Keratinocyte (primary cell): ENCODE results near the gene CIDEA. TPM values are rescaled to one million over a fixed set of nuclear protein-coding genes. Genes with fewer than 3 reads are reported as not detected.

Experiments
- DNase-seq: peaks from one replicate; pipeline ENCODE4 v3.0.0-alpha.2; 2011; ENCODE audit warnings: low read depth, missing footprints, low spot score
- FAIRE-seq: peaks from 2 replicates; lab custom pipeline; 2011; peaks lifted over from hg19 to GRCh38; lab: Jason Lieb, UNC
- H2AFZ ChIP-seq: 2 replicates; pipeline ENCODE4 v1.6.0; 2012; ENCODE audit warnings: low read length, control low read depth, inconsistent platforms; ENCODE audit not compliant: control insufficient read depth
- H3K27ac ChIP-seq: 2 replicates; pipeline ENCODE4 v1.5.1; 2011; ENCODE audit warnings: low read length; ENCODE audit not compliant: control insufficient read depth, insufficient read depth
- H3K27me3 ChIP-seq: 3 replicates; pipeline ENCODE4 v1.6.0; 2011; ENCODE audit warnings: low read length; ENCODE audit not compliant: control insufficient read depth, insufficient read depth; ENCODE audit errors: extremely low read depth
- H3K36me3 ChIP-seq, 2 experiments: 2 replicates in 1 of 2; 3 replicates in 1 of 2; pipeline ENCODE4 v1.5.1; 2011; ENCODE audit warnings: low read length in 2 of 2, mild to moderate bottlenecking in 1 of 2; ENCODE audit not compliant: control insufficient read depth in 2 of 2, insufficient read depth in 2 of 2; ENCODE audit errors: extremely low read depth in 1 of 2
- H3K4me1 ChIP-seq: 3 replicates; pipeline ENCODE4 v1.5.1; 2011; ENCODE audit warnings: low read length; ENCODE audit not compliant: control insufficient read depth, insufficient read depth; ENCODE audit errors: extremely low read depth
- H3K4me2 ChIP-seq: 3 replicates; pipeline ENCODE4 v1.6.0; 2011; ENCODE audit warnings: low read depth, low read length; ENCODE audit not compliant: control insufficient read depth, insufficient read depth; ENCODE audit errors: extremely low read depth
- H3K4me3 ChIP-seq, 3 experiments: fragments of 200-600 bp in 1 of 3; sonication (generic) in 1 of 3; 2 replicates in 2 of 3; 3 replicates in 1 of 3; pipeline ENCODE4 v1.5.1; 2011 to 2016; ENCODE audit warnings: low read length in 3 of 3, mild to moderate bottlenecking in 3 of 3, control low read depth in 2 of 3, inconsistent platforms in 1 of 3, low read depth in 1 of 3, mixed read lengths in 1 of 3, mixed run types in 1 of 3, moderate library complexity in 1 of 3; ENCODE audit not compliant: control insufficient read depth in 2 of 3, insufficient read depth in 2 of 3; ENCODE audit errors: extremely low read depth in 1 of 3
- H3K79me2 ChIP-seq: 2 replicates; pipeline ENCODE4 v1.6.0; 2012; ENCODE audit warnings: low read length; ENCODE audit not compliant: control insufficient read depth, insufficient read depth
- H3K9ac ChIP-seq: 3 replicates; pipeline ENCODE4 v1.6.0; 2011; ENCODE audit warnings: low read length; ENCODE audit not compliant: control insufficient read depth, insufficient read depth; ENCODE audit errors: extremely low read depth
- H3K9me1 ChIP-seq: 3 replicates; pipeline ENCODE4 v1.6.0; 2011; ENCODE audit warnings: low read length; ENCODE audit not compliant: control insufficient read depth, insufficient read depth; ENCODE audit errors: extremely low read depth
- H3K9me3 ChIP-seq: 2 replicates; pipeline ENCODE4 v1.5.1; 2012; ENCODE audit warnings: low read depth, low read length; ENCODE audit not compliant: control insufficient read depth
- H4K20me1 ChIP-seq: 3 replicates; pipeline ENCODE4 v1.6.0; 2011; ENCODE audit warnings: low read length; ENCODE audit not compliant: control insufficient read depth, insufficient read depth; ENCODE audit errors: extremely low read depth
- CTCF ChIP-seq, 3 experiments: IDR thresholded peaks in 1 of 3; conservative IDR thresholded peaks in 1 of 3; optimal IDR thresholded peaks in 1 of 3; 2 replicates in 2 of 3; 3 replicates in 1 of 3; pipeline versions ENCODE3 to v1.5.1; 2011; ENCODE audit warnings: low read length in 3 of 3, mild to moderate bottlenecking in 3 of 3, moderate library complexity in 2 of 3, control low read depth in 1 of 3, inconsistent platforms in 1 of 3; ENCODE audit not compliant: insufficient read depth in 2 of 3; ENCODE audit errors: extremely low read depth in 1 of 3
- EZH2 ChIP-seq: IDR thresholded peaks from one replicate; pipeline ENCODE4 v1.6.1; 2012; ENCODE audit warnings: inconsistent platforms, mild to moderate bottlenecking, low read length, moderate library complexity
- dilution Hi-C: fragments of 300-500 bp; cut with MboI; formaldehyde crosslinking; loops from one replicate; pipeline ENCODE4 v1.7.0; 2020; ENCODE audit warnings: low sequenced_read_pairs; ENCODE audit not compliant: extremely low pct_ligation_motif_present
- polyA plus RNA-seq, 5 experiments: library from polyadenylated mRNA; depleted of rRNA in 3 of 5; stranded (reverse) in 3 of 5; stranded (forward) in 1 of 5; unstranded in 1 of 5; fragments of >200 nt; gene quantifications; 1 replicate in 1 of 5; 2 replicates in 3 of 5; 3 replicates in 1 of 5; pipeline versions ENCODE4 v1.2.1 to v1.2.3, GENCODE V29; 2011 to 2012; ENCODE audit warnings: missing spikeins in 2 of 5, low read depth in 1 of 5, low replicate concordance in 1 of 5

The CIDEA gene
- polyA plus RNA-seq, 1 donor (not counting 4 experiments of a cell fraction or from before 2014, with no cell fraction given), result 1.2 TPM

GRCh38 chr18:12283256-12283655 is 29.1 kb downstream of the CIDEA start:
- dilution Hi-C loops, result no loop called here
- no peaks in the 10 kb centered on the region for H3K9me3 ChIP-seq
- no peaks in the 10 kb centered on the region for H3K79me2 ChIP-seq
- H3K4me2 ChIP-seq, result no peak overlapping the region
- H3K9ac ChIP-seq, result peak overlapping the region; percentile 56
- peak overlapping the region; percentile 67 for H3K27ac ChIP-seq
- H3K9me1 ChIP-seq, result no peaks in the 10 kb centered on the region
- no peaks in the 10 kb centered on the region for H3K27me3 ChIP-seq
- H3K36me3 ChIP-seq, result no peaks in the 10 kb centered on the region
- no peak overlapping the region for H3K4me3 ChIP-seq
- no peaks in the 10 kb centered on the region for H4K20me1 ChIP-seq
- FAIRE-seq (peak; percentile 94), DNase-seq (peak; percentile 95)
- H2AFZ ChIP-seq, result no peak overlapping the region
- H3K4me1 ChIP-seq, result peaks cover 27% of the 10 kb centered on the region
- peak; percentile 61 to 69 (median 62) for TF ChIP-seq CTCF (optimal IDR thresholded peaks at IDR 0.05 in 1 of 3, IDR thresholded peaks at IDR 0.05 in 1 of 3, conservative IDR thresholded peaks at IDR 0.05 in 1 of 3; ENCODE audit: extremely low read depth in 1 of 3, insufficient read depth in 2 of 3, low read length in 3 of 3)
- no peak for TF ChIP-seq EZH2

- Histone ChIP-seq H3K27ac (no peak overlapping the region), H3K79me2 (no peaks in the 10 kb centered on the region), H4K20me1 (no peaks in the 10 kb centered on the region), H2AFZ (no peak overlapping the region), H3K36me3 (no peaks in the 10 kb centered on the region), H3K4me1 (peaks cover 31% of the 10 kb centered on the region), H3K9me3 (no peaks in the 10 kb centered on the region), H3K4me2 (no peak overlapping the region), H3K9me1 (no peaks in the 10 kb centered on the region), H3K4me3 (no peak overlapping the region), H3K9ac (no peak overlapping the region), H3K27me3 (no peaks in the 10 kb centered on the region)
- TF ChIP-seq EZH2 (no peak), CTCF (optimal IDR thresholded peaks at IDR 0.05 in 1 of 3, IDR thresholded peaks at IDR 0.05 in 1 of 3, conservative IDR thresholded peaks at IDR 0.05 in 1 of 3; ENCODE audit: extremely low read depth in 1 of 3, insufficient read depth in 2 of 3, low read length in 3 of 3) (no peak)
- DNase-seq (no peak), FAIRE-seq (no peak)
- dilution Hi-C loops, result no loop called here
Measured at GRCh38 chr18:12283666-12284065, 29.5 kb downstream of the CIDEA start.
